ENCODE data around the gene ARHGAP22. TPM values are rescaled to one million over a fixed set of nuclear protein-coding genes. Genes with fewer than 3 reads are reported as not detected.

ARHGAP22 gene
- total RNA-seq, 1 experiment from 2014 or later: 13.5 TPM

GRCh38 chr10:48477616-48478015, 127.3 kb downstream of the ARHGAP22 start:
- peaks cover 6% of the 10 kb centered on the region for H3K4me1 Mint-ChIP-seq (ENCODE audit: low read depth, unreplicated experiment)
- ChIA-PET CTCF (no interaction called here), POLR2A (no interaction called here)
- H3K27ac Mint-ChIP-seq (ENCODE audit: unreplicated experiment): no peak overlapping the region
- TF ChIP-seq CTCF (IDR thresholded peaks at IDR 0.05; ENCODE audit: insufficient read depth in 1 of 2, low read depth in 1 of 2, low read length in 1 of 2, severe bottlenecking in 1 of 2, unreplicated experiment in 1 of 2): no peak
- intact Hi-C loops (cut with micrococcal nuclease; ENCODE audit: unreplicated experiment): no loop called here
- Histone ChIP-seq H3K4me1 (peaks cover 5% of the 10 kb centered on the region; the same call in 1 of the 2 replicates), H3K36me3 (ENCODE audit: control insufficient read depth, insufficient read depth, low read length) (no peaks in the 10 kb centered on the region), H3K27me3 (replicated peaks; ENCODE audit: control insufficient read depth, insufficient read depth, low read length) (no peaks in the 10 kb centered on the region), H3K9me3 (no peaks in the 10 kb centered on the region), H3K4me3 (ENCODE audit: low read depth, low read length) (no peak overlapping the region)
- BruUV-seq (replicated peaks): no TSS peak
- no peaks in the 10 kb centered on the region for H3K9me3 Mint-ChIP-seq (ENCODE audit: unreplicated experiment)
- no peaks in the 10 kb centered on the region for H3K27me3 Mint-ChIP-seq (ENCODE audit: insufficient read depth, unreplicated experiment)
- H3K4me3 Mint-ChIP-seq (ENCODE audit: unreplicated experiment): no peak overlapping the region
- no peak for DNase-seq
- H3K36me3 Mint-ChIP-seq (ENCODE audit: insufficient read depth, unreplicated experiment): no peaks in the 10 kb centered on the region

GRCh38 chr10:48477141-48477540, 127.7 kb downstream of the ARHGAP22 start:
- ChIA-PET POLR2A (no interaction called here), CTCF (no interaction called here)
- no peaks in the 10 kb centered on the region for H3K36me3 Mint-ChIP-seq (ENCODE audit: insufficient read depth, unreplicated experiment)
- H3K4me1 Mint-ChIP-seq (ENCODE audit: low read depth, unreplicated experiment): peaks cover 6% of the 10 kb centered on the region
- Histone ChIP-seq H3K4me3 (ENCODE audit: low read depth, low read length) (no peak overlapping the region), H3K4me1 (peaks cover 5% of the 10 kb centered on the region; the same call in 1 of the 2 replicates), H3K27me3 (replicated peaks; ENCODE audit: control insufficient read depth, insufficient read depth, low read length) (no peaks in the 10 kb centered on the region), H3K9me3 (no peaks in the 10 kb centered on the region), H3K36me3 (ENCODE audit: control insufficient read depth, insufficient read depth, low read length) (no peaks in the 10 kb centered on the region)
- no peaks in the 10 kb centered on the region for H3K27me3 Mint-ChIP-seq (ENCODE audit: insufficient read depth, unreplicated experiment)
- intact Hi-C loops (cut with micrococcal nuclease; ENCODE audit: unreplicated experiment): no loop called here
- no TSS peak for BruUV-seq (replicated peaks)
- H3K27ac Mint-ChIP-seq (ENCODE audit: unreplicated experiment): no peak overlapping the region
- H3K4me3 Mint-ChIP-seq (ENCODE audit: unreplicated experiment): no peak overlapping the region
- no peaks in the 10 kb centered on the region for H3K9me3 Mint-ChIP-seq (ENCODE audit: unreplicated experiment)
- DNase-seq: no peak
- TF ChIP-seq CTCF (IDR thresholded peaks at IDR 0.05; ENCODE audit: insufficient read depth in 1 of 2, low read depth in 1 of 2, low read length in 1 of 2, severe bottlenecking in 1 of 2, unreplicated experiment in 1 of 2): no peak

GRCh38 chr10:48476279-48476982, 128.4 kb downstream of the ARHGAP22 start:
- H3K4me1 Mint-ChIP-seq (ENCODE audit: low read depth, unreplicated experiment): peaks cover 6% of the 10 kb centered on the region
- H3K9me3 Mint-ChIP-seq (ENCODE audit: unreplicated experiment): no peaks in the 10 kb centered on the region
- no peak overlapping the region for H3K27ac Mint-ChIP-seq (ENCODE audit: unreplicated experiment)
- intact Hi-C loops (cut with micrococcal nuclease; ENCODE audit: unreplicated experiment): no loop called here
- Histone ChIP-seq H3K9me3 (no peaks in the 10 kb centered on the region), H3K4me3 (ENCODE audit: low read depth, low read length) (no peak overlapping the region), H3K27me3 (replicated peaks; ENCODE audit: control insufficient read depth, insufficient read depth, low read length) (no peaks in the 10 kb centered on the region), H3K36me3 (ENCODE audit: control insufficient read depth, insufficient read depth, low read length) (no peaks in the 10 kb centered on the region), H3K4me1 (peaks cover 5% of the 10 kb centered on the region; the same call in 1 of the 2 replicates)
- no TSS peak for BruUV-seq (replicated peaks)
- ChIA-PET CTCF (no interaction called here), POLR2A (no interaction called here)
- TF ChIP-seq CTCF (IDR thresholded peaks at IDR 0.05; ENCODE audit: insufficient read depth in 1 of 2, low read depth in 1 of 2, low read length in 1 of 2, severe bottlenecking in 1 of 2, unreplicated experiment in 1 of 2): no peak
- no peaks in the 10 kb centered on the region for H3K27me3 Mint-ChIP-seq (ENCODE audit: insufficient read depth, unreplicated experiment)
- no peak for DNase-seq
- no peaks in the 10 kb centered on the region for H3K36me3 Mint-ChIP-seq (ENCODE audit: insufficient read depth, unreplicated experiment)
- no peak overlapping the region for H3K4me3 Mint-ChIP-seq (ENCODE audit: unreplicated experiment)

Measured in Caco-2 (cell line).